SK-N-SH treated with all-trans-retinoic acid at 6 μM for 48 hours (cell line): ENCODE measurements around the gene SCLT1.

ENCODE experiments used
- ARNTL ChIP-seq: fragments of 450-650 bp; formaldehyde crosslinking; IDR thresholded peaks from 2 replicates; pipeline ENCODE4 v1.5.0; 2020; ENCODE audit warnings: low read depth, mild to moderate bottlenecking, moderate library complexity, borderline replicate concordance
- CREB5 ChIP-seq: fragments of 250-450 bp; sonication (Bioruptor Pico); IDR thresholded peaks from 2 replicates; pipeline ENCODE4 v1.5.1; 2020; ENCODE audit warnings: low read depth, mild to moderate bottlenecking, moderate library complexity
- CSDC2 ChIP-seq: fragments of 250-450 bp; sonication (Bioruptor Pico); IDR thresholded peaks from 2 replicates; pipeline ENCODE4 v1.5.0; 2020; ENCODE audit warnings: mild to moderate bottlenecking, moderate library complexity
- OSR1 ChIP-seq: fragments of 250-450 bp; sonication (Bioruptor Pico); IDR thresholded peaks from 2 replicates; pipeline ENCODE4 v1.8.0; 2022; ENCODE audit warnings: moderate library complexity, mild to moderate bottlenecking, inconsistent platforms
- PATZ1 ChIP-seq: fragments of 250-450 bp; sonication (Bioruptor Pico); IDR thresholded peaks from 2 replicates; pipeline ENCODE4 v1.8.0; 2020; ENCODE audit warnings: mild to moderate bottlenecking, moderate library complexity, borderline replicate concordance
- PPARA ChIP-seq: fragments of 250-450 bp; sonication (Bioruptor Pico); IDR thresholded peaks from 2 replicates; pipeline ENCODE4 v1.5.0; 2020; ENCODE audit warnings: mild to moderate bottlenecking, borderline replicate concordance
- RARB ChIP-seq: fragments of 250-450 bp; sonication (Bioruptor Pico); IDR thresholded peaks from 2 replicates; pipeline ENCODE4 v1.8.0; 2021; ENCODE audit warnings: mild to moderate bottlenecking, moderate library complexity
- ZFP3 ChIP-seq: fragments of 250-450 bp; sonication (Bioruptor Pico); IDR thresholded peaks from 2 replicates; pipeline ENCODE4 v1.5.0; 2020; ENCODE audit warnings: mild to moderate bottlenecking, moderate library complexity
- ZNF70 ChIP-seq: fragments of 450-650 bp; formaldehyde crosslinking; IDR thresholded peaks from 2 replicates; pipeline ENCODE4 v1.5.0; 2020; ENCODE audit warnings: mild to moderate bottlenecking, moderate library complexity

GRCh38 chr4:128863312-128864075 is 229.8 kb downstream of the SCLT1 start:
- TF ChIP-seq ZNF70 (no peak), PATZ1 (CRISPR knock-in tag) (no peak), CSDC2 (CRISPR knock-in tag) (no peak), RARB (CRISPR knock-in tag) (no peak), ARNTL (no peak), ZFP3 (CRISPR knock-in tag) (no peak), PPARA (CRISPR knock-in tag) (no peak), OSR1 (CRISPR knock-in tag) (no peak), CREB5 (no peak)
